Measurements from ENCODE around the gene KRTAP5-6.

KRTAP5-6 gene, protein sequence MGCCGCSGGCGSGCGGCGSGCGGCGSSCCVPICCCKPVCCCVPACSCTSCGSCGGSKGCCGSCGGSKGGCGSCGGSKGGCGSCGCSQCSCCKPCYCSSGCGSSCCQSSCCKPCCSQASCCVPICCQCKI

DNA sequence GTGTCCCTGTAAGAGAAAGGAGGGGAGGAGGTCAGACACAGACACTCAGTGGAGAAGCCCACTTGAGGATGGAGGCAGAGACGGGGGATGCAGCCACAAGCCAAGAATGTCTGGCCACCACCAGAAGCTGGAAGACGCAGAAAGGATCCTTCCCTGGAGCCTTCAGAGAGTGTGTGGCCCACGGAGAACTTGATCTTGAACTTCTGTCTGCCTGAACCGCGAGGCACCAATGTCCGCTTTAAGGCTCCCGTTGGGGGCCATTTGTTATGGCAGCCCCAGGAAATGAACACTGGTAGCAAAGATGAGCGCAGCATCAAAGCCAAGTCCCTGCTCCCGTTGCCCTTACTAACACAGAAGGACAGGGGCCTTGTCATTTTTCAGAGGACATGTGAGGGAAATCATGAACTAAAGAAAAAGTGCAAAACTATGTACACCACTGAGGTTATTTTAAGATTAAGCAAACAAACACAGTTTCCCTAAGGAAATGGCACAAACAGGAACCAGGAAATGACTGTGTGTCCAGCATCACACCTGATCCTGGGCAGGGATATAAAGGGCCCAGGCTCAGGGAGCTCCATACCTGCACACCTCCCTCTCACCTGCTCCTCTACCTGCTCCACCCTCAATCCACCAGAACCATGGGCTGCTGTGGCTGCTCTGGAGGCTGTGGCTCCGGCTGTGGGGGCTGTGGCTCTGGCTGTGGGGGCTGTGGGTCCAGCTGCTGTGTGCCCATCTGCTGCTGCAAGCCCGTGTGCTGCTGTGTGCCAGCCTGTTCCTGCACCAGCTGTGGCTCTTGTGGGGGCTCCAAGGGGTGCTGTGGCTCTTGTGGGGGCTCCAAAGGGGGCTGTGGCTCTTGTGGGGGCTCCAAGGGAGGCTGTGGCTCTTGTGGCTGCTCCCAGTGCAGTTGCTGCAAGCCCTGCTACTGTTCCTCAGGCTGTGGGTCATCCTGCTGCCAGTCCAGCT, at the start of gene KRTAP5-6:
TSS of gene KRTAP5-6 (plus strand) at position 588 of the 963 bp plus-strand sequence. CDS start at position 639, 51 bp downstream.
- no peak for DNase-seq (ENCODE audit: extremely low spot score)
- POLR2A ChIA-PET = no interaction called here
- TF ChIP-seq, protein P1, sequence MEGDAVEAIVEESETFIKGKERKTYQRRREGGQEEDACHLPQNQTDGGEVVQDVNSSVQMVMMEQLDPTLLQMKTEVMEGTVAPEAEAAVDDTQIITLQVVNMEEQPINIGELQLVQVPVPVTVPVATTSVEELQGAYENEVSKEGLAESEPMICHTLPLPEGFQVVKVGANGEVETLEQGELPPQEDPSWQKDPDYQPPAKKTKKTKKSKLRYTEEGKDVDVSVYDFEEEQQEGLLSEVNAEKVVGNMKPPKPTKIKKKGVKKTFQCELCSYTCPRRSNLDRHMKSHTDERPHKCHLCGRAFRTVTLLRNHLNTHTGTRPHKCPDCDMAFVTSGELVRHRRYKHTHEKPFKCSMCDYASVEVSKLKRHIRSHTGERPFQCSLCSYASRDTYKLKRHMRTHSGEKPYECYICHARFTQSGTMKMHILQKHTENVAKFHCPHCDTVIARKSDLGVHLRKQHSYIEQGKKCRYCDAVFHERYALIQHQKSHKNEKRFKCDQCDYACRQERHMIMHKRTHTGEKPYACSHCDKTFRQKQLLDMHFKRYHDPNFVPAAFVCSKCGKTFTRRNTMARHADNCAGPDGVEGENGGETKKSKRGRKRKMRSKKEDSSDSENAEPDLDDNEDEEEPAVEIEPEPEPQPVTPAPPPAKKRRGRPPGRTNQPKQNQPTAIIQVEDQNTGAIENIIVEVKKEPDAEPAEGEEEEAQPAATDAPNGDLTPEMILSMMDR (IDR thresholded peaks at IDR 0.05; ENCODE audit: control extremely low read depth, extremely low read depth, low read depth, missing control alignments) = no peak
- CTCF ChIA-PET = interaction anchor here (1.1 to 8.2 kb wide), 4 partner anchors 44 to 454 kb away, joined by 4 to 85 read pairs (median 6); partner anchors contain the start of gene SYT8

DNA sequence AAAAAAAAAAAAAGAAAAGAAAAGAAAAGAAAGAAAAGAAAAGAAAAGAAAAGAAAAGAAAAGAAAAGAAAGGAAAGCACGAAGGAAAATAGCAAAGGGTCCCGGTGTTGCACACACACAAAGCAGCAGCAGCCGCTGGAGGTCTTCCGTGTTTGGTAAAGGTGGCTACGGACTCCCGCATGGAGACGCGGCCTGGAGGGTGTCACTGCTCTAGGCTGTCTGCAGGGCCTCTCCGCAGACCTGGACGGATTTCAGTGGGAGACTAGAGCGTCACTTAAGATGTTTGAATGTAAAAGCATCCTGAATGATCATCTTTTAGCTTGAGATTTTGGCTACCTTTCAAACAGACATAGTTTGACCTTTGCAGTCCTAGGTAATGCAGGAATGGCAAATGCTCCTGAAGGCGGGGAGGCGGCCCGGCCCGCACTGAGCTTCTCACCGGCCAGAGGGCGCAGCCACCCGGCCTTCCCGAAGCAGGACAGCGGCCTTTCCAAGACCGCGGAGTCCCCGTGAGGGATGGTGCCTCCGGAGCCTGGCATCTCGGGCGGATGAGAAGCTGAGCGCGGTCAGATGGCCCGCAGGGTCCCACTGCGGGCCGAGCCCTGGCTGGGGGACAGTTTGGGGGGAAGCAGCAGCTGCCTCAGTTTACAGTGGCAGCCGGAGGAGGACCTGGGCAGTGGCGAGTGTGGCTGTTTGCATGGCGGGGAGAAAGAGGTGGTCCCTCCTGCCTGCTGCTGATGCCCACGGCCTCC, 48.9 kb upstream of the KRTAP5-6 start:
- no peak for DNase-seq (ENCODE audit: extremely low spot score)
- ChIA-PET POLR2A (no interaction called here), CTCF (interaction anchor here (0.9 to 7.6 kb wide), 6 partner anchors 8 to 503 kb away, joined by 3 to 107 read pairs (median 4); partner anchors contain the start of gene SYT8)
- TF ChIP-seq, protein P1 (IDR thresholded peaks at IDR 0.05; ENCODE audit: control extremely low read depth, extremely low read depth, low read depth, missing control alignments) = no peak

DNA sequence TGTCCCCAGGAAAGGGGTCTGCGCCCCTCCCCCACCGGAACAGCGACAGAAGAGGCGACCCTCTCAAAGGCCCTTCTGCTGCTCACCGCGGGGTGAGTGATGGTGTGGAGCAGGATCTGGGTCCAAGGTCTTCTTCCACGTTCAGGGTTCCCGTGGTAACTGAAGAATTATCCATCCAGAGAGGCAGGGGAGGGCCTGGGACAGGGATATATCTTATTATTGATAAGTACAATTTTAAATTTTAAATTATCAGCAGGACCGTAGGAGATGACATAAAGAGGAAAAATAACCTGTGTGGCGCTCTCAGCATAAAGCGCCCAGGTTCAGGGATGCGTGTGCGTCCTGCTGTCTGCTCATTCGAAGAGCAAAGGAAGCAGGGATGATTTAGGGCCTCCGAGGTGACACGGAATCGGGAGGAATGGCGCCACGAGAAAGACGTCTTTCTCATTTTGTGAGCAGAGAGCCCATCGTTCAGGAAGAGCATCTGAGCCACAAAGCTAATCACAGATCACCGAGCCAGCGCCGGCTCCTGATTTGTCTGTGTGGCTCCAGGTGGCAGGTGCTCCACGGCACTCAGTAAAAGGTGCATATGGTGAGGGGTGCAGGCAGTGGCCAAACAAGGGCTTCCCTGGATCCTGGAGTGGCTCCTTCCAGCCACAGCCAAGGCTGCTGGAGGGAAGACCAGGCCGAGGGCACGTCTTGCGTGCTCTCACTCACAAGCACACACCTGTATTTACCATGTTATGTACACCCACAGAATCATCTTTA, 48.2 kb upstream of the KRTAP5-6 start:
- ChIA-PET POLR2A (no interaction called here), CTCF (interaction anchor here (0.9 to 7.6 kb wide), 7 partner anchors 9 to 502 kb away, joined by 3 to 107 read pairs (median 4); partner anchors contain the start of gene SYT8)
- DNase-seq (ENCODE audit: extremely low spot score) = no peak
- TF ChIP-seq, protein P1 (IDR thresholded peaks at IDR 0.05; ENCODE audit: control extremely low read depth, extremely low read depth, low read depth, missing control alignments) = no peak

DNA sequence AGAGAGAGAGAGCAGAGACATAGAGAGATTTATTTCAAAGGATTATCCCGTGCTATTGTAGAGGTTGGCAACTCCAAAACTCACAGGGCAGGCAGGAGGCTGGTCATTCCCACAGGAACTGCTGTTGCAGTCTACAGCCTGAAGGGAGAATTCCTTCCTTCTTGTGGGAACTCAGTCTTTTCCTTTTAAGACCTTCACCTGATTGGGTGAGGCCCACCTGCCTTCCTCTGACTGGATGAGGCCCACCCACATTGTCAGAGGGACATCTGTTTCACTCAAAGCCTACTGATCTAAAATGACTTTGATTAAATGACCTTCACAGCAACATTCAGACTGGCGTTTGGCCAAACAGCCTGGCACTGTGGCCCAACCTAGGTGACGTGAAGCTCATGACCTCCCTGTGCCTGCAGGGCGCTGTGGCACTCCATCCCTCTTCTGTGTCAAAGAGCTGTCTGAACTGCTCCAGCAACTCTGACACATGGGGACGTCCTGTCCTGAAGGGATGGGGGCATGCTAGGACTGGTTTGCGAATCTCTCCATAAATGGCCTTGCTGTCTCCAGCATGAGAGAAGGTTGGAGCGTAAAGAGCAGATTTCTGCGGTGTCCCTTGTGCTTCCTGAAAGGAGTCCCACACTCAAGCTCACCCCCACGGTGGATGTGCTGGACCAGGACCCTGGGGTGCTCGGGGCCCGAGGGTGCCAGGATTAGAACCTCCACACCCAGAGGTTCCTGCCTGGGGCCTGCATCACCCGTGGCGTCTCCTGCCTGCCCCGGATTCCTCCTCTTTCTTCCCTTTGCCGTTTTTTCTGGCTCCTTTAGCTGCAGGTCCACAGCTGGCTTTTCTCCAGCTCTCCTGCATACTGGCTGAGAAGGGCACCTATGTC, 46.7 kb upstream of the KRTAP5-6 start:
- DNase-seq (ENCODE audit: extremely low spot score) = no peak
- CTCF ChIA-PET = interaction anchor here (1.4 to 7.6 kb wide), 5 partner anchors 9 to 501 kb away, joined by 4 to 107 read pairs (median 62); partner anchors contain the start of gene SYT8
- POLR2A ChIA-PET = no interaction called here
- TF ChIP-seq, protein P1 (IDR thresholded peaks at IDR 0.05; ENCODE audit: control extremely low read depth, extremely low read depth, low read depth, missing control alignments) = no peak

DNA sequence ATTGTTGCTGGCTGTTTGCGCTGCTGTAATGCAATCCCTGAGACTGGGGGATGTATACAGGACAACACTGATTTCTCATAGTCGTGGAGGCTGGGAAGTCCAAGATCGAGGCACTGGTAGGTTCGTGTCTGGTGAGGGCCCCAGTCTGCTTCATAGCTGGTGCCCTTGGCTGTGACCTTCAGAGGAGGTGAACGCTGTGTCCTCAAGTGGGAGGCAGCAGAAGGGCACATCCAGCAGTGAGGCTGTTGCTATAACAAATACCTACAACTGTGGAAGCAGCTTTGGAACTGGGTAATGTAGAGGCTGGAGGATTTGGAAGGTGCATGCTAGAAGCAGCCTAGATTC, 46.1 kb upstream of the KRTAP5-6 start:
- POLR2A ChIA-PET = no interaction called here
- no peak for DNase-seq (ENCODE audit: extremely low spot score)
- TF ChIP-seq, protein P1 (IDR thresholded peaks at IDR 0.05; ENCODE audit: control extremely low read depth, extremely low read depth, low read depth, missing control alignments) = no peak
- CTCF ChIA-PET = interaction anchor here (0.5 to 7.6 kb wide), 7 partner anchors 10 to 500 kb away, joined by 4 to 107 read pairs (median 33); partner anchors contain the start of gene SYT8

Measured in GM10248 (cell line).